Effector memory CD4-positive, alpha-beta T cell (primary cell): ENCODE measurements around the gene ABCA7.

Experiments used
- DNase-seq, 3 donors: peaks; one replicate each; pipeline ENCODE4 v3.0.0-alpha.2; 2020
- H3K27ac ChIP-seq: 2 replicates; pipeline ENCODE4 v1.7.0; 2013; ENCODE audit warnings: mild to moderate bottlenecking, low read length, moderate library complexity; ENCODE audit not compliant: insufficient read depth, poor library complexity, severe bottlenecking
- H3K27me3 ChIP-seq: replicated peaks from 2 replicates; pipeline ENCODE4 v1.7.0; 2013; ENCODE audit warnings: mild to moderate bottlenecking, low read length; ENCODE audit not compliant: insufficient read depth, control insufficient read depth, poor library complexity, severe bottlenecking
- H3K36me3 ChIP-seq: 2 replicates; pipeline ENCODE4 v1.7.0; 2013; ENCODE audit warnings: mild to moderate bottlenecking, low read length, moderate library complexity; ENCODE audit not compliant: control insufficient read depth, insufficient read depth
- H3K4me1 ChIP-seq: 2 replicates; pipeline ENCODE4 v1.7.0; 2013; ENCODE audit warnings: low read length, mild to moderate bottlenecking; ENCODE audit not compliant: control insufficient read depth, insufficient read depth, poor library complexity, severe bottlenecking
- H3K4me3 ChIP-seq: 2 replicates; pipeline ENCODE4 v1.7.0; 2013; ENCODE audit warnings: low read length, low read depth, mild to moderate bottlenecking; ENCODE audit not compliant: insufficient read depth, poor library complexity, severe bottlenecking
- H3K9me3 ChIP-seq: 2 replicates; pipeline ENCODE4 v1.7.0; 2013; ENCODE audit warnings: mild to moderate bottlenecking, low read length, moderate library complexity; ENCODE audit not compliant: control insufficient read depth

ABCA7 gene

GRCh38 chr19:1025960-1026782, 13.7 kb upstream of the ABCA7 start, which contains the start of gene CNN2:
TSS of gene CNN2 (plus strand) at chr19:1026608. CDS start at chr19:1026662, 54 bp downstream.
- peak; percentile 43 to 62 (median 45) for DNase-seq
- Histone ChIP-seq H3K36me3 (no peaks in the 10 kb centered on the region), H3K27me3 (no peaks in the 10 kb centered on the region), H3K27ac (peak within 1 kb of the TSS; percentile 84), H3K4me3 (peak within 1 kb of the TSS; percentile 96), H3K4me1 (peaks cover 29% of the 10 kb centered on the region), H3K9me3 (no peaks in the 10 kb centered on the region)

GRCh38 chr19:1026783-1027649, 12.9 kb upstream of the ABCA7 start:
- Histone ChIP-seq H3K36me3 (peaks cover 5% of the 10 kb centered on the region), H3K4me1 (peaks cover 29% of the 10 kb centered on the region), H3K27me3 (no peaks in the 10 kb centered on the region), H3K27ac (peak overlapping the region; percentile 84), H3K4me3 (peak overlapping the region; percentile 96), H3K9me3 (no peaks in the 10 kb centered on the region)
- no peak for DNase-seq

- Histone ChIP-seq H3K4me1 (peaks cover 34% of the 10 kb centered on the region), H3K9me3 (no peaks in the 10 kb centered on the region), H3K27me3 (no peaks in the 10 kb centered on the region), H3K27ac (peak overlapping the region; percentile 84), H3K4me3 (peak overlapping the region; percentile 96), H3K36me3 (peaks cover 11% of the 10 kb centered on the region)
- DNase-seq: no peak
Observed at GRCh38 chr19:1027650-1028061, 12.3 kb upstream of the ABCA7 start.

GRCh38 chr19:1028062-1028926, 11.6 kb upstream of the ABCA7 start:
- Histone ChIP-seq H3K4me1 (peaks cover 34% of the 10 kb centered on the region), H3K27ac (peak overlapping the region; percentile 84), H3K36me3 (peaks cover 16% of the 10 kb centered on the region)

GRCh38 chr19:1032264-1032867, 7.5 kb upstream of the ABCA7 start:
- H3K27me3 ChIP-seq: no peaks in the 10 kb centered on the region
- peaks cover 33% of the 10 kb centered on the region for H3K4me1 ChIP-seq
- no peak for DNase-seq
- H3K36me3 ChIP-seq: peaks cover 27% of the 10 kb centered on the region
- no peak overlapping the region for H3K4me3 ChIP-seq
- H3K27ac ChIP-seq: no peak overlapping the region
- H3K9me3 ChIP-seq: no peaks in the 10 kb centered on the region

More at GRCh38 chr19:1028062-1028926, 11.6 kb upstream of the ABCA7 start:
- Histone ChIP-seq H3K27me3 (no peaks in the 10 kb centered on the region), H3K4me3 (peak overlapping the region; percentile 96), H3K9me3 (no peaks in the 10 kb centered on the region)
- peak; percentile 38 to 57 (median 42) for DNase-seq

- H3K27ac ChIP-seq: no peak overlapping the region
- no peak for DNase-seq
- peaks cover 30% of the 10 kb centered on the region for H3K36me3 ChIP-seq
- H3K9me3 ChIP-seq: no peaks in the 10 kb centered on the region
- peaks cover 37% of the 10 kb centered on the region for H3K4me1 ChIP-seq
- no peaks in the 10 kb centered on the region for H3K27me3 ChIP-seq
- no peak overlapping the region for H3K4me3 ChIP-seq
Observed at GRCh38 chr19:1035998-1036621, 3.8 kb upstream of the ABCA7 start.

GRCh38 chr19:1037621-1038064, 2.3 kb upstream of the ABCA7 start:
- DNase-seq: no peak
- Histone ChIP-seq H3K27me3 (no peaks in the 10 kb centered on the region), H3K27ac (peak overlapping the region; percentile 60), H3K36me3 (peaks cover 28% of the 10 kb centered on the region), H3K4me3 (peak overlapping the region; percentile 29), H3K9me3 (no peaks in the 10 kb centered on the region), H3K4me1 (peaks cover 40% of the 10 kb centered on the region)

- H3K4me3 ChIP-seq: peak overlapping the region; percentile 61
Observed at GRCh38 chr19:1038978-1039645, 795 bp upstream of the ABCA7 start.

More at GRCh38 chr19:1038978-1039645, 795 bp upstream of the ABCA7 start:
- Histone ChIP-seq H3K9me3 (no peaks in the 10 kb centered on the region), H3K27ac (peak overlapping the region; percentile 9), H3K4me1 (peaks cover 40% of the 10 kb centered on the region), H3K27me3 (no peaks in the 10 kb centered on the region), H3K36me3 (peaks cover 31% of the 10 kb centered on the region)
- DNase-seq: no peak
